SK-N-SH (cell line): ENCODE data around the gene FBXO17. TPM values are rescaled to one million over a fixed set of nuclear protein-coding genes. Genes with fewer than 3 reads are reported as not detected.

Source experiments
- CTCF ChIA-PET: fragments of 300-600, 350-600 bp; formaldehyde crosslinking; extraction: SDS; loops from one replicate; lab custom pipeline; 2021; lab: Yijun Ruan, JAX
- POLR2A ChIA-PET: fragments of 350-600 bp; sonication (Branson Sonifier 250); formaldehyde crosslinking; extraction: SDS; loops from one replicate; lab custom pipeline; 2020; ENCODE audit warnings: antibody characterized with exemption, inconsistent platforms; lab: Yijun Ruan, JAX
- DNase-seq: peaks from one replicate; pipeline ENCODE4 v3.0.0; 2012
- H2AFZ ChIP-seq: fragments of 200-600 bp; sonication (generic); 2 replicates; pipeline ENCODE4 v1.8.1; 2016; ENCODE audit warnings: antibody characterized with exemption, mild to moderate bottlenecking, low read depth
- H3F3A ChIP-seq: fragments of 200-600 bp; sonication (generic); replicated peaks from 2 replicates; pipeline ENCODE3; 2016; ENCODE audit warnings: antibody characterized with exemption, mild to moderate bottlenecking; ENCODE audit not compliant: insufficient read depth
- H3K27ac ChIP-seq, 2 experiments: fragments of 200-500 bp in 1 of 2; fragments of 200-600 bp in 1 of 2; sonication (Bioruptor generic) in 1 of 2; sonication (generic), shearing (Covaris generic) in 1 of 2; 2 replicates each; pipeline versions ENCODE4 v1.5.1 to v1.6.1; 2014 to 2016; ENCODE audit warnings: low read depth in 2 of 2, inconsistent platforms in 1 of 2, low read length in 1 of 2, mild to moderate bottlenecking in 1 of 2, mixed read lengths in 1 of 2
- H3K27me3 ChIP-seq: fragments of 200-600 bp; sonication (generic), shearing (Covaris generic); 2 replicates; pipeline ENCODE4 v1.6.1; 2016; ENCODE audit warnings: mixed run types; ENCODE audit not compliant: insufficient read depth
- H3K36me3 ChIP-seq, 2 experiments: fragments of 200-500 bp in 1 of 2; fragments of 200-600 bp in 1 of 2; sonication (Bioruptor generic) in 1 of 2; sonication (generic) in 1 of 2; replicated peaks in 1 of 2; 2 replicates each; pipeline versions ENCODE3 to v1.5.1; 2014 to 2016; ENCODE audit warnings: low read length in 1 of 2, mild to moderate bottlenecking in 1 of 2; ENCODE audit not compliant: insufficient read depth in 2 of 2, control insufficient read depth in 1 of 2
- H3K4me1 ChIP-seq, 2 experiments: fragments of 200-500 bp in 1 of 2; fragments of 200-600 bp in 1 of 2; sonication (Bioruptor generic) in 1 of 2; sonication (generic), shearing (Covaris generic) in 1 of 2; 2 replicates each; pipeline versions ENCODE4 v1.5.1 to v1.6.1; 2014 to 2016; ENCODE audit warnings: low read depth in 1 of 2, low read length in 1 of 2, mixed run types in 1 of 2; ENCODE audit not compliant: insufficient read depth in 2 of 2, control insufficient read depth in 1 of 2
- H3K4me2 ChIP-seq: fragments of 200-600 bp; sonication (generic), shearing (Covaris generic); 2 replicates; pipeline ENCODE4 v1.6.1; 2017; ENCODE audit warnings: mixed run types
- H3K4me3 ChIP-seq, 2 experiments: fragments of 200-500 bp in 1 of 2; fragments of 200-600 bp in 1 of 2; sonication (Bioruptor generic) in 1 of 2; sonication (generic), shearing (Covaris generic) in 1 of 2; 2 replicates each; pipeline versions ENCODE4 v1.5.1 to v1.8.1; 2014 to 2016; ENCODE audit warnings: low read depth in 2 of 2, inconsistent platforms in 1 of 2, low read length in 1 of 2, mild to moderate bottlenecking in 1 of 2, mixed read lengths in 1 of 2, moderate library complexity in 1 of 2
- H3K79me2 ChIP-seq: fragments of 200-600 bp; sonication (generic); 2 replicates; pipeline ENCODE4 v1.8.1; 2017; ENCODE audit warnings: mild to moderate bottlenecking; ENCODE audit not compliant: insufficient read depth
- H3K9ac ChIP-seq: fragments of 200-600 bp; sonication (generic); 2 replicates; pipeline ENCODE4 v1.6.1; 2017; ENCODE audit warnings: mixed run types
- H3K9me2 ChIP-seq: fragments of 200-600 bp; sonication (generic); 2 replicates; pipeline ENCODE4 v1.6.1; 2017; ENCODE audit warnings: mixed run types
- H3K9me3 ChIP-seq: fragments of 200-600 bp; sonication (generic); 2 replicates; pipeline ENCODE4 v1.6.1; 2017; ENCODE audit warnings: mixed run types, mild to moderate bottlenecking, moderate library complexity
- H4K20me1 ChIP-seq: fragments of 200-600 bp; sonication (generic); 2 replicates; pipeline ENCODE4 v1.6.1; 2017; ENCODE audit warnings: mild to moderate bottlenecking, mixed run types; ENCODE audit not compliant: insufficient read depth
- CHD2 ChIP-seq: fragments of 150-350 bp; IDR thresholded peaks from 2 replicates; pipeline ENCODE4 v1.6.1; 2018; ENCODE audit warnings: low read length; ENCODE audit not compliant: partially characterized antibody
- ELF1 ChIP-seq: IDR thresholded peaks from 2 replicates; pipeline ENCODE4 v1.4.0; 2012
- EP300 ChIP-seq, 2 experiments: IDR thresholded peaks; 2 replicates each; pipeline versions ENCODE4 v1.4.0 to v1.6.1; 2012; ENCODE audit warnings: borderline replicate concordance in 1 of 2, low read depth in 1 of 2, low read length in 1 of 2
- FOXJ3 ChIP-seq: sonication (generic); formaldehyde crosslinking; IDR thresholded peaks from 2 replicates; pipeline ENCODE4 v1.5.1; 2020; ENCODE audit warnings: mild to moderate bottlenecking, missing genetic modification reagents
- GABPA ChIP-seq: IDR thresholded peaks from 2 replicates; pipeline ENCODE4 v1.4.0; 2012; ENCODE audit warnings: low read depth, mild to moderate bottlenecking
- IRF3 ChIP-seq: fragments of 150-350 bp; IDR thresholded peaks from 2 replicates; pipeline ENCODE4 v1.6.1; 2016; ENCODE audit warnings: mild to moderate bottlenecking, low read depth, low read length
- MXI1 ChIP-seq: IDR thresholded peaks from 2 replicates; pipeline ENCODE4 v1.6.1; 2012; ENCODE audit warnings: mild to moderate bottlenecking, low read depth, low read length, improper control_type of control experiment
- NRF1 ChIP-seq: IDR thresholded peaks from 2 replicates; pipeline ENCODE4 v1.6.1; 2012; ENCODE audit warnings: low read depth, mild to moderate bottlenecking, low read length
- RAD21 ChIP-seq: IDR thresholded peaks from 2 replicates; pipeline ENCODE4 v1.6.1; 2012; ENCODE audit warnings: mild to moderate bottlenecking, low read length
- RXRA ChIP-seq: IDR thresholded peaks from 2 replicates; pipeline ENCODE4 v1.4.0; 2012; ENCODE audit warnings: low read depth, mild to moderate bottlenecking, borderline replicate concordance
- SIN3A ChIP-seq: IDR thresholded peaks from 2 replicates; pipeline ENCODE4 v1.6.1; 2012; ENCODE audit warnings: low read depth, mild to moderate bottlenecking, low read length, moderate library complexity, borderline replicate concordance
- TCF12 ChIP-seq: IDR thresholded peaks from 2 replicates; pipeline ENCODE4 v1.4.0; 2012
- TEAD4 ChIP-seq: IDR thresholded peaks from 2 replicates; pipeline ENCODE4 v1.4.0; 2012; ENCODE audit warnings: mild to moderate bottlenecking, borderline replicate concordance; ENCODE audit not compliant: insufficient read depth
- USF2 ChIP-seq: fragments of 150-350 bp; IDR thresholded peaks from 2 replicates; pipeline ENCODE4 v1.6.1; 2017; ENCODE audit warnings: antibody characterized with exemption, low read length, low read depth, borderline replicate concordance
- YY1 ChIP-seq: IDR thresholded peaks from 2 replicates; pipeline ENCODE4 v1.4.0; 2012; ENCODE audit warnings: low read depth, mild to moderate bottlenecking
- ZBTB33 ChIP-seq: IDR thresholded peaks from 2 replicates; pipeline ENCODE4 v1.4.0; 2012; ENCODE audit warnings: low read depth, borderline replicate concordance
- WGBS: methylation state at CpG from one replicate; pipeline ENCODE4 v1.1.6; 2017; ENCODE audit warnings: low lambda C conversion rate; 5-methylcytosine and 5-hydroxymethylcytosine counted together
- polyA plus RNA-seq, 3 experiments: library from polyadenylated mRNA; depleted of rRNA; stranded (reverse); fragments of >200 nt; gene quantifications; 2 replicates each; pipeline ENCODE4 v1.2.3, GENCODE V29; 2012
- TF ChIP-seq, protein P1 (sequence below): IDR thresholded peaks from 2 replicates; pipeline ENCODE4 v1.4.0; 2012; ENCODE audit warnings: low read depth
- TF ChIP-seq, protein P2 (sequence below): IDR thresholded peaks from 2 replicates; pipeline ENCODE4 v1.4.0; 2012; ENCODE audit warnings: low read depth, borderline replicate concordance

FBXO17 gene
- polyA plus RNA-seq, 1 of the 3 experiments (the other 2 are of a cell fraction): 40.7 TPM

GRCh38 chr19:38900202-38900629 lies 75.3 kb downstream of the FBXO17 start:
- H3K9me2 ChIP-seq: no peaks in the 10 kb centered on the region
- no peaks in the 10 kb centered on the region for H4K20me1 ChIP-seq
- H3K4me2 ChIP-seq: peak overlapping the region; percentile 88
- peaks cover 4% of the 10 kb centered on the region for H3F3A ChIP-seq
- H3K9ac ChIP-seq: peak overlapping the region; percentile 81
- TF ChIP-seq, protein P1, sequence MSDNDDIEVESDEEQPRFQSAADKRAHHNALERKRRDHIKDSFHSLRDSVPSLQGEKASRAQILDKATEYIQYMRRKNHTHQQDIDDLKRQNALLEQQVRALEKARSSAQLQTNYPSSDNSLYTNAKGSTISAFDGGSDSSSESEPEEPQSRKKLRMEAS: no peak
- peak; percentile 79; the same call in 1 of the 2 replicates for TF ChIP-seq MXI1
- no peaks in the 10 kb centered on the region for H3K27me3 ChIP-seq
- peaks cover 0 to 9% of the 10 kb centered on the region in 2 experiments; a peak in 2 of 4 replicates for H3K4me1 ChIP-seq
- H3K36me3 ChIP-seq: peaks cover 0 to 1% of the 10 kb centered on the region in 2 experiments
- no peak for DNase-seq
- no peaks in the 10 kb centered on the region for H3K9me3 ChIP-seq
- H3K79me2 ChIP-seq: peaks cover 43% of the 10 kb centered on the region
- WGBS: 4% methylated on average over 8 of the region's 8 CpGs
- H2AFZ ChIP-seq: peak overlapping the region; percentile 88
- ChIA-PET POLR2A (interaction anchor here (1.6 kb wide), 1 partner anchor 37 kb away, joined by 3 read pairs; no protein-coding TSS in a partner anchor), CTCF (interaction anchor here (0.8 to 2.8 kb wide), 10 partner anchors 13 to 495 kb away, joined by 3 to 19 read pairs (median 3); partner anchors contain the start of genes MRPS12, RINL and SARS2)
- peak overlapping the region; percentile 51 to 77 for H3K27ac ChIP-seq
- peak overlapping the region; percentile 66 to 92 for H3K4me3 ChIP-seq

- peak within 1 kb of the TSS; percentile 95 for H3K4me2 ChIP-seq
- H3K9me2 ChIP-seq: no peaks in the 10 kb centered on the region
- H3K9ac ChIP-seq: peak within 1 kb of the TSS; percentile 81
- H3K27me3 ChIP-seq: no peaks in the 10 kb centered on the region
- peaks cover 0 to 9% of the 10 kb centered on the region in 2 experiments; a peak in 2 of 4 replicates for H3K4me1 ChIP-seq
- H3K27ac ChIP-seq: peak within 1 kb of the TSS; percentile 51 to 77
- H3K36me3 ChIP-seq: no peaks in the 10 kb centered on the region
- peaks cover 43% of the 10 kb centered on the region for H3K79me2 ChIP-seq
- H2AFZ ChIP-seq: peak within 1 kb of the TSS; percentile 95
- peak within 1 kb of the TSS; percentile 66 to 92 for H3K4me3 ChIP-seq
- H4K20me1 ChIP-seq: no peaks in the 10 kb centered on the region
- POLR2A ChIA-PET: interaction anchor here (1.6 kb wide), 1 partner anchor 37 kb away, joined by 3 read pairs; no protein-coding TSS in a partner anchor
- CTCF ChIA-PET: interaction anchor here (0.8 to 2.8 kb wide), 8 partner anchors 12 to 33 kb away, joined by 3 to 19 read pairs (median 4); partner anchors contain the start of genes MRPS12, RINL and SARS2
- peaks cover 4% of the 10 kb centered on the region for H3F3A ChIP-seq
- WGBS: 1% methylated on average over 35 of the region's 64 CpGs
- DNase-seq: peak; percentile 98
- no peaks in the 10 kb centered on the region for H3K9me3 ChIP-seq
- 0 out of 2 replicates have a peak, but pooled peaks have one; percentile 10 for TF ChIP-seq TCF12
- peak; percentile 97 for TF ChIP-seq YY1
- TF ChIP-seq GABPA: peak; percentile 80
- TF ChIP-seq, protein P1: peak; percentile 74; the same call in 1 of the 2 replicates
- no peak for TF ChIP-seq RXRA
- TF ChIP-seq ELF1: peak; percentile 93
- TF ChIP-seq FOXJ3: peak; percentile 17; the same call in 1 of the 2 replicates
- peak; percentile 78; the same call in 1 of the 2 replicates for TF ChIP-seq SIN3A
- TF ChIP-seq TEAD4: no peak
- TF ChIP-seq RAD21: peak; percentile 22; the same call in 1 of the 2 replicates
- TF ChIP-seq ZBTB33: peak; percentile 64; the same call in 1 of the 2 replicates
- TF ChIP-seq, protein P2, sequence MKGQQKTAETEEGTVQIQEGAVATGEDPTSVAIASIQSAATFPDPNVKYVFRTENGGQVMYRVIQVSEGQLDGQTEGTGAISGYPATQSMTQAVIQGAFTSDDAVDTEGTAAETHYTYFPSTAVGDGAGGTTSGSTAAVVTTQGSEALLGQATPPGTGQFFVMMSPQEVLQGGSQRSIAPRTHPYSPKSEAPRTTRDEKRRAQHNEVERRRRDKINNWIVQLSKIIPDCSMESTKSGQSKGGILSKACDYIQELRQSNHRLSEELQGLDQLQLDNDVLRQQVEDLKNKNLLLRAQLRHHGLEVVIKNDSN: peak; percentile 79
- TF ChIP-seq USF2: no peak
- TF ChIP-seq NRF1: peak; percentile 38; the same call in 1 of the 2 replicates
- TF ChIP-seq EP300 (IDR thresholded peaks at IDR 0.05; ENCODE audit: borderline replicate concordance in 1 of 2, low read depth in 1 of 2, low read length in 1 of 2): no peak
- TF ChIP-seq CHD2: peak; percentile 96
- TF ChIP-seq IRF3: peak; percentile 82
- TF ChIP-seq MXI1: peak; percentile 63
These were observed 75.9 kb downstream of the FBXO17 start, which contains the start of the genes NFKBIB and SIRT2 for GRCh38 chr19:38899447-38900201. NFKBIB (plus strand) TSS chr19:38899969; CDS start chr19:38900033, 64 bp downstream. SIRT2 (minus strand) TSS chr19:38899618; CDS start chr19:38899521, 97 bp downstream.
